ENCODE results near the gene KAZN.

GRCh38 chr1:14591600-14591999 is 6.9 kb upstream of the KAZN start:
- TF ChIP-seq GATA3 (IDR thresholded peaks at IDR 0.05; ENCODE audit: low read depth, low read length) (no peak), GATA2 (IDR thresholded peaks at IDR 0.05; ENCODE audit: low read depth, low read length) (no peak)

Measured in SH-SY5Y (cell line).